Body of pancreas (tissue), 4 donors: ENCODE data around the gene PVALEF. TPM values are rescaled to one million over a fixed set of nuclear protein-coding genes. Genes with fewer than 3 reads are reported as not detected.

Experiments
- ATAC-seq: fragments of 150-250 bp; one replicate; pipeline ENCODE4 v1.9.1; 2016
- DNase-seq, 4 donors: peaks; one replicate each; pipeline ENCODE4 v3.0.0-alpha.2; 2019
- H3K27ac ChIP-seq, 4 donors: fragments of 200-600 bp; sonication (generic); 1 replicate in 3 of 4; 2 replicates in 1 of 4; pipeline versions ENCODE4 v1.5.1 to v1.6.1; 2016 to 2019; ENCODE audit warnings: mild to moderate bottlenecking in 1 of 4, mixed read lengths in 1 of 4, moderate library complexity in 1 of 4
- H3K27me3 ChIP-seq, 2 donors: fragments of 200-600 bp; sonication (generic); one replicate each; pipeline ENCODE4 v1.6.0; 2016; ENCODE audit warnings: mild to moderate bottlenecking in 1 of 2
- H3K36me3 ChIP-seq, 2 donors: fragments of 200-600 bp; sonication (generic); replicated peaks in 1 of 2; 2 replicates each; pipeline ENCODE4 v1.5.1; 2016; ENCODE audit warnings: low read depth in 2 of 2; ENCODE audit not compliant: insufficient read depth in 1 of 2
- H3K4me1 ChIP-seq: fragments of 200-600 bp; sonication (generic); one replicate; pipeline ENCODE4 v1.6.0; 2016
- H3K4me3 ChIP-seq, 2 donors: fragments of 200-600 bp; sonication (generic); 1 replicate in 1 of 2; 2 replicates in 1 of 2; pipeline ENCODE4 v1.5.1; 2016 to 2019
- H3K9me3 ChIP-seq, 3 donors: fragments of 200-600 bp; sonication (generic); 1 replicate in 2 of 3; 2 replicates in 1 of 3; pipeline ENCODE4 v1.5.1; 2016
- POLR2A ChIP-seq, 3 donors: fragments of 450-650 bp; IDR thresholded peaks; one replicate each; pipeline ENCODE4 v1.6.1; 2016; ENCODE audit warnings: antibody characterized with exemption in 3 of 3, mild to moderate bottlenecking in 2 of 3
- WGBS, 2 donors: methylation state at CpG; one replicate each; pipeline ENCODE4 v1.1.5; 2017; 5-methylcytosine and 5-hydroxymethylcytosine counted together
- intact Hi-C: fragments of 100-400 bp; cut with DNase I; formaldehyde crosslinking; loops from one replicate; pipeline ENCODE4 v1.15.1; 2023
- total RNA-seq, 2 donors: library from RNA; depleted of rRNA; stranded (reverse); fragments of >200 nt; gene quantifications; one replicate each; pipeline ENCODE4 v1.1.0, GENCODE V29; 2016
- TF ChIP-seq, protein P1 (sequence below), 7 experiments: fragments of 450-650 bp in 4 of 7; fragments of 200-600 bp in 3 of 7; sonication (generic) in 3 of 7; IDR thresholded peaks; one replicate each; pipeline ENCODE4 v1.5.1; 2016 to 2019; ENCODE audit warnings: antibody characterized with exemption in 7 of 7

PVALEF gene
- total RNA-seq, 2 donors from 2014 or later, result not detected

DNA sequence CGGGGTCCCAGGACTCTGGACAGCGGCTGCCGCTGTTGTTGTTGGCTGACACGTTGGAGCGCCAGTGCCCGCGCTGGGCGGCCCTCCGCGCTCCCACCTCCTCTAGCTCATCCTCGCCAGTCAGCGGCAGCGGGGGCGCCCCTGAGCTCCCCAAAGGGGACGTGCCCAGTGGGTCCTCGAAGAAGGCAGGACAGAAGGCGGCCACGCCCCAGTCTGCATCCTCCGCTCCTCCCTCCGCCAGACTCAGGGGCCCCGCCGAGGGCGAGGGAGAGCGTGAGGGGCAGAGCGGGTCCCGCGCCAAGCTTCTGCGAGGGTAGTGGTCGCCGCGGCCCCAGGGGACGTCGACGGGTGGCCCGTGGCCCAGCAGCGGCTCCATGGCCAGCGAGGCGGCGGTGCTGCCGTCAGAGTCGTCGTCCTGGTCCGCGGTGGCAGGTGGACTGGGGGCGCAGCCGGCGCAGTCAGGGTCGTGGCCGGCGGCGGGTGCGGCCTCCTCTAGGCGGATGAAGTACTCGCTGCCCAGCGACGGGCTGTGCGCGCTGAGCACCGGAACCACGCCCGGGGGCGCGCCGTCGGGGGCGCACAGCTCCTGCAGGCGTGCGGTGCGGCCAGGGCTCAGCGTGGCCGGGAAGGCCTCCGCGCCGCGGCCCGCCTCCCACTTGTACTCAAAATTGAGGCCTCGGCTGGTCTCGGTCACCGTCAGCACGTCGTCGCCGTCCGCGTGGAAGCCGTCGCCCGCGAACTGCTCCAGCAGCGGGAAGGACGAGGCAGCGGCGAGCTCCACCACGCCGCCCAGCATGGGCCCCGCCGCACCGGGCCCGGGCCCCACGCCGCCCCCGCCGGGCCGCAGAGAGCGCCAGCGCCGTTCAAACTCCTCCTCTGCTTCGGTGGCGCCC is 43.2 kb upstream of the PVALEF start:
- Histone ChIP-seq H3K27me3 (no peaks in the 10 kb centered on the region), H3K36me3 (peaks cover 0 to 1% of the 10 kb centered on the region in 2 donors), H3K9me3 (no peaks in the 10 kb centered on the region), H3K4me3 (no peak overlapping the region), H3K27ac (no peak overlapping the region), H3K4me1 (no peaks in the 10 kb centered on the region)
- TF ChIP-seq, protein P1, sequence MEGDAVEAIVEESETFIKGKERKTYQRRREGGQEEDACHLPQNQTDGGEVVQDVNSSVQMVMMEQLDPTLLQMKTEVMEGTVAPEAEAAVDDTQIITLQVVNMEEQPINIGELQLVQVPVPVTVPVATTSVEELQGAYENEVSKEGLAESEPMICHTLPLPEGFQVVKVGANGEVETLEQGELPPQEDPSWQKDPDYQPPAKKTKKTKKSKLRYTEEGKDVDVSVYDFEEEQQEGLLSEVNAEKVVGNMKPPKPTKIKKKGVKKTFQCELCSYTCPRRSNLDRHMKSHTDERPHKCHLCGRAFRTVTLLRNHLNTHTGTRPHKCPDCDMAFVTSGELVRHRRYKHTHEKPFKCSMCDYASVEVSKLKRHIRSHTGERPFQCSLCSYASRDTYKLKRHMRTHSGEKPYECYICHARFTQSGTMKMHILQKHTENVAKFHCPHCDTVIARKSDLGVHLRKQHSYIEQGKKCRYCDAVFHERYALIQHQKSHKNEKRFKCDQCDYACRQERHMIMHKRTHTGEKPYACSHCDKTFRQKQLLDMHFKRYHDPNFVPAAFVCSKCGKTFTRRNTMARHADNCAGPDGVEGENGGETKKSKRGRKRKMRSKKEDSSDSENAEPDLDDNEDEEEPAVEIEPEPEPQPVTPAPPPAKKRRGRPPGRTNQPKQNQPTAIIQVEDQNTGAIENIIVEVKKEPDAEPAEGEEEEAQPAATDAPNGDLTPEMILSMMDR (IDR thresholded peaks at IDR 0.05), result no peak
- no peak for TF ChIP-seq POLR2A (IDR thresholded peaks at IDR 0.05)
- DNase-seq (no peak), ATAC-seq (no peak)
- intact Hi-C loops, result no loop called here
- 82 to 86% methylated on average over 4 to 77 of the region's 109 CpGs for WGBS, 2 donors

DNA sequence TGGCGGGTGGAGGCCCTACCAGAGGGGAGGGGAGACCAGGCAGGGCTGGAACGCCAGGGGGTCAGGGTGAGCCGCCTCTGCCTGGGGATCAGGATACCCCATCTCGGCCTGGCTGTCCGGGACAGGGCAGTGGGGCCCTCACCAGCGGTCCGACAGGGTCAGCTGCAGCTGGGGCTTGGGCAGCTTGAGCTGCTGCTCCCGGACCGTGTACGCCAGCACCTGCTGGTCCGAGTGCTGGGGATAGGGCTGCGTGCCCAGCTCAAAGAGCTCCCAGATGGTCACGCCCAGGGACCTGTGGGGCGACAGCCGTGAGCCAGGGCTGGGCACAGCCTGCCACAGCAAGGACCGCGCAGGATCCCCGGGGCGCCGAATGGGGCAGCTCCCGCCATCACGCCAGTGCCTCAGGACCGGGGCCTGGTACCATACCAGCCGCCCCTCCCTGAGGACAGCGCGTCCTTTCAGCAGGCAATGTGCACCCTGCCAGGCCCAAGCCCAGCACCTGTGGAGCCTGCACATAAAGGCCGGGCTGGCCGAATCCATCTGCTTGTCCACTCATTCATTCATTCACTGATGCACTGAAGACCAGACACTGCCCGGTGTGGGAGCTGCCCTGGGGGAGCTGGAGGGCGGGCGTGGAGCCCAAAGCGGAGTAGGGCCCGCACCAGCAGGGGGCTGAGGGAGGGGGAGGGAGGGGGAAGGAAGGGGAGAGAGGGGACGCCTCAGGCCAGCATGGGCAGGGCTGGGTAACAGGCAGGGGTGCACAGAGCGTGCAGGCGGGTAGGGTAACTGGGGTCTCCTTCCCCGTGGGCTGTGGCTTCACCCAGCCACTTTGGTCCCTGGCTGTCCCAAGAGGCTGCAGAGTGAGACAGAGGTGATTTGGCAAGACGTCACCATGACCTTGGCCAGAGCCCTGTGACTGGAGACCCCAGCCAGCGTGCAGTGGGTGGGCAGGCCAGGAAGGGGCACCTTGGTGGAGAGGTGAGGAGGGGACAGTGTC is 42.0 kb upstream of the PVALEF start:
- WGBS, 2 donors, result 93 to 95% methylated on average over 11 to 33 of the region's 39 CpGs
- intact Hi-C loops, result no loop called here

DNA sequence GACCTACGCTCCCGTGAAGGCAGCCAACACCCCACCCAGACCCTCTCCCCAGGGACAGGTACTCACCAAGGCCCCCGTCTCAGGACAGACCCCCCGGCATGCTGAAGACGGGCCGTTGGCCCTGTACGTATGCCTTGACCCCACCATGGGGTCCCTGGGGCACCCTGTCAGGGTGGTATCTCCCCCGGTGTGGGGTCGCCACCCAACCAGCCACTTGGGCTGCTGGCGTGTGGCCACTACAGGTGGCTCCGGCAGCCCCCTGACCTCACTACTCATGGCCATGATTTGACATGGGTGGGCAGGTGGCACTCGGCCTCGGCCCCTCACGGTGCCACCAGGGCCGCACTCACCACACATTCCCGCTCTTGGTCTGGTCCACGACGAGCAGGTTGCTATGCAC is 40.9 kb upstream of the PVALEF start:
- WGBS, 2 donors, result 92 to 98% methylated on average over 16 to 18 of the region's 18 CpGs
- no peaks in the 10 kb centered on the region for H3K9me3 ChIP-seq
- intact Hi-C loops, result no loop called here

More for the DNA sequence above, 42.0 kb upstream of the PVALEF start:
- Histone ChIP-seq H3K4me3 (no peak overlapping the region), H3K9me3 (no peaks in the 10 kb centered on the region), H3K27me3 (no peaks in the 10 kb centered on the region), H3K27ac (no peak overlapping the region), H3K36me3 (peaks cover 0 to 1% of the 10 kb centered on the region in 2 donors), H3K4me1 (no peaks in the 10 kb centered on the region)
- no peak for ATAC-seq
- no peak for TF ChIP-seq POLR2A (IDR thresholded peaks at IDR 0.05)
- TF ChIP-seq, protein P1 (IDR thresholded peaks at IDR 0.05), result no peak
- DNase-seq, result no peak

DNA sequence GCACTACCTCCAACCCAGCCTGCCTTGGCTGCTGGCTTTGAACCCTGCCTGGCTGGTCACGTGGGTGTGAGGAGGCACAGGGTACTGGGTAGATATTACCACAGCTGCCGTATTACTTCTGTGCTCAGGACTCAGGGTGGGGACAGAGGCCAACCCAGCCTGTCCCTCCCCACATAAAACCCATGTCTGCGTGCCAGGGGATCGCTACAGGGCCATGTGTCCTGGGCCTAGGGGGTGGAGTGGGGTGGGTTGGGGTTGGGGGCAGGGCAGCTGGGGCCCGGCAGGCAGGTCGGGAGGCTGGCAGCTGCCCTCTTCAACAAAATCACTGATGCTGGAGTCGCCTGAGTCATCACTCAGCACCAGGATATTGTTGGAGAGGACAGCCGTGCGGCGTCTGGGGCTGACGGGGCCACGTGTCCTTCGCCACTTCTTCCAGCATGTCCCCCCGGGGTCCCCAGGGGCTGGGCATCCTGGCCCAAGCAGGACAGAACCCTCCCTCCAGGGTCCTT is 39.7 kb upstream of the PVALEF start:
- intact Hi-C loops, result no loop called here
- TF ChIP-seq, protein P1 (IDR thresholded peaks at IDR 0.05), result no peak
- no peak for TF ChIP-seq POLR2A (IDR thresholded peaks at IDR 0.05)
- DNase-seq (no peak), ATAC-seq (no peak)
- 77 to 79% methylated on average over 5 to 10 of the region's 14 CpGs for WGBS, 2 donors
- Histone ChIP-seq H3K4me3 (no peak overlapping the region), H3K4me1 (no peaks in the 10 kb centered on the region), H3K27me3 (no peaks in the 10 kb centered on the region), H3K27ac (no peak overlapping the region), H3K9me3 (no peaks in the 10 kb centered on the region), H3K36me3 (peaks cover 0 to 1% of the 10 kb centered on the region in 2 donors)

More for the DNA sequence above, 40.9 kb upstream of the PVALEF start:
- Histone ChIP-seq H3K4me3 (no peak overlapping the region), H3K36me3 (peaks cover 0 to 1% of the 10 kb centered on the region in 2 donors), H3K27me3 (no peaks in the 10 kb centered on the region), H3K27ac (no peak overlapping the region), H3K4me1 (no peaks in the 10 kb centered on the region)
- ATAC-seq (no peak), DNase-seq (no peak)
- TF ChIP-seq POLR2A (IDR thresholded peaks at IDR 0.05), result no peak
- TF ChIP-seq, protein P1 (IDR thresholded peaks at IDR 0.05), result no peak
